PC-9 (cell line): ENCODE data around the gene TCF12. TPM values are rescaled to one million over a fixed set of nuclear protein-coding genes. Genes with fewer than 3 reads are reported as not detected.

Experiments
- BruUV-seq: library from RNA; stranded (reverse); fragments of 400-500 nt; replicated peaks from 2 replicates; lab custom pipeline; 2021; lab: Mats Ljungman, UMichigan
- CTCF ChIA-PET: fragments of 300-600 bp; sonication (Branson Sonifier 250); formaldehyde crosslinking; loops from one replicate; lab custom pipeline; 2022; ENCODE audit warnings: antibody characterized with exemption; lab: Charles Lee
- POLR2A ChIA-PET: fragments of 300-600 bp; sonication (Branson Sonifier 250); formaldehyde crosslinking; loops from one replicate; lab custom pipeline; 2022; ENCODE audit warnings: antibody characterized with exemption; ENCODE audit not compliant: unreplicated experiment; lab: Charles Lee
- DNase-seq, 2 experiments: peaks; one replicate each; pipeline versions ENCODE4 v3.0.0 to v3.0.0-alpha.2; 2015 to 2022; ENCODE audit warnings: mixed read lengths in 1 of 2
- H2AFZ ChIP-seq: fragments of 200-600 bp; sonication (generic); 2 replicates; pipeline ENCODE4 v1.8.1; 2017; ENCODE audit warnings: antibody characterized with exemption
- H3F3A ChIP-seq: fragments of 200-600 bp; sonication (generic); 2 replicates; pipeline ENCODE4 v1.8.1; 2017; ENCODE audit warnings: antibody characterized with exemption, mild to moderate bottlenecking, low read depth; ENCODE audit not compliant: insufficient read depth
- H3K27ac ChIP-seq: fragments of 200-600 bp; sonication (generic); 2 replicates; pipeline ENCODE4 v1.6.1; 2016; ENCODE audit warnings: mixed run types
- H3K27me3 ChIP-seq: fragments of 200-600 bp; sonication (generic); 2 replicates; pipeline ENCODE4 v1.6.1; 2016; ENCODE audit warnings: low read depth, mixed run types; ENCODE audit not compliant: insufficient read depth
- H3K36me3 ChIP-seq: fragments of 200-600 bp; sonication (generic); 2 replicates; pipeline ENCODE4 v1.6.1; 2016; ENCODE audit warnings: low read depth, mixed run types
- H3K4me1 ChIP-seq: fragments of 200-600 bp; sonication (generic); replicated peaks from 2 replicates; pipeline ENCODE4 v1.6.1; 2016; ENCODE audit warnings: mixed run types; ENCODE audit not compliant: insufficient read depth
- H3K4me2 ChIP-seq: fragments of 200-600 bp; sonication (generic); 2 replicates; pipeline ENCODE4 v1.6.1; 2017; ENCODE audit warnings: mixed run types
- H3K4me3 ChIP-seq: fragments of 200-600 bp; sonication (generic); 2 replicates; pipeline ENCODE4 v1.6.1; 2016; ENCODE audit warnings: mixed run types
- H3K79me2 ChIP-seq: fragments of 200-600 bp; sonication (generic); 2 replicates; pipeline ENCODE4 v1.6.1; 2017; ENCODE audit warnings: low read depth, mixed run types
- H3K9me2 ChIP-seq: fragments of 200-600 bp; sonication (generic); 2 replicates; pipeline ENCODE4 v1.8.1; 2017; ENCODE audit warnings: mild to moderate bottlenecking; ENCODE audit not compliant: insufficient read depth
- H3K9me3 ChIP-seq: fragments of 200-600 bp; sonication (generic); 2 replicates; pipeline ENCODE4 v1.8.1; 2016; ENCODE audit warnings: low read depth; ENCODE audit not compliant: insufficient read depth
- H4K20me1 ChIP-seq: fragments of 200-600 bp; sonication (generic); 2 replicates; pipeline ENCODE4 v1.8.1; 2017; ENCODE audit not compliant: insufficient read depth
- CTCF ChIP-seq: fragments of 200-600 bp; sonication (generic); conservative IDR thresholded peaks from 2 replicates; pipeline ENCODE4 v1.6.1; 2017; ENCODE audit warnings: mixed run types, antibody characterized with exemption, mild to moderate bottlenecking, moderate library complexity
- EZH2 ChIP-seq: fragments of 200-600 bp; sonication (generic); IDR thresholded peaks from 2 replicates; pipeline ENCODE4 v1.8.0; 2017; ENCODE audit warnings: antibody characterized with exemption, low read depth
- intact Hi-C: fragments of 100-400 bp; cut with micrococcal nuclease; formaldehyde crosslinking; loops from one replicate; pipeline ENCODE4 v1.10.0; 2022; ENCODE audit not compliant: unreplicated experiment
- total RNA-seq: library from RNA; stranded (reverse); gene quantifications from 2 replicates; pipeline ENCODE4 v1.2.3, GENCODE V29; 2021

The TCF12 gene
- total RNA-seq, 1 experiment from 2014 or later: 60.1 TPM

GRCh38 chr15:56901931-56902330, 16.5 kb upstream of the TCF12 start:
- Histone ChIP-seq H3K36me3 (no peaks in the 10 kb centered on the region), H3K79me2 (no peaks in the 10 kb centered on the region), H2AFZ (no peak overlapping the region), H3K4me2 (no peak overlapping the region), H3K27ac (no peak overlapping the region), H3K27me3 (no peaks in the 10 kb centered on the region), H4K20me1 (no peaks in the 10 kb centered on the region), H3K4me1 (no peaks in the 10 kb centered on the region), H3K9me3 (no peaks in the 10 kb centered on the region), H3K4me3 (no peak overlapping the region), H3F3A (no peaks in the 10 kb centered on the region), H3K9me2 (no peaks in the 10 kb centered on the region)
- POLR2A ChIA-PET: no interaction called here
- CTCF ChIA-PET: no interaction called here
- intact Hi-C loops: no loop called here
- BruUV-seq: no TSS peak
- no peak for DNase-seq
- TF ChIP-seq EZH2 (no peak), CTCF (no peak)

GRCh38 chr15:56906766-56907165, 11.7 kb upstream of the TCF12 start:
- Histone ChIP-seq H3F3A (no peaks in the 10 kb centered on the region), H2AFZ (no peak overlapping the region), H3K4me1 (no peaks in the 10 kb centered on the region), H3K79me2 (no peaks in the 10 kb centered on the region), H4K20me1 (no peaks in the 10 kb centered on the region), H3K36me3 (no peaks in the 10 kb centered on the region), H3K27me3 (no peaks in the 10 kb centered on the region), H3K4me2 (no peak overlapping the region), H3K9me2 (no peaks in the 10 kb centered on the region), H3K4me3 (no peak overlapping the region), H3K9me3 (no peaks in the 10 kb centered on the region), H3K27ac (no peak overlapping the region)
- TF ChIP-seq CTCF (no peak), EZH2 (no peak)
- ChIA-PET POLR2A (no interaction called here), CTCF (no interaction called here)
- DNase-seq: no peak
- intact Hi-C loops: no loop called here
- no TSS peak for BruUV-seq

GRCh38 chr15:56910801-56911200, 7.6 kb upstream of the TCF12 start:
- intact Hi-C loops: no loop called here
- H3K27me3 ChIP-seq: no peaks in the 10 kb centered on the region
- H3K36me3 ChIP-seq: no peaks in the 10 kb centered on the region
- H3K9me2 ChIP-seq: no peaks in the 10 kb centered on the region
- no peaks in the 10 kb centered on the region for H3K4me1 ChIP-seq
- CTCF ChIA-PET: interaction anchor here (0.6 to 0.7 kb wide), 2 partner anchors 18 to 932 kb away, joined by 3 to 4 read pairs; no protein-coding TSS in a partner anchor
- no TSS peak for BruUV-seq
- no peaks in the 10 kb centered on the region for H4K20me1 ChIP-seq
- POLR2A ChIA-PET: no interaction called here
- H3K4me2 ChIP-seq: no peak overlapping the region
- H3F3A ChIP-seq: no peaks in the 10 kb centered on the region
- no peak overlapping the region for H3K27ac ChIP-seq
- no peaks in the 10 kb centered on the region for H3K79me2 ChIP-seq
- H2AFZ ChIP-seq: no peak overlapping the region
- no peak for TF ChIP-seq EZH2
- no peak for TF ChIP-seq CTCF
- H3K4me3 ChIP-seq: no peak overlapping the region
- no peaks in the 10 kb centered on the region for H3K9me3 ChIP-seq
- no peak for DNase-seq
